OCI-LY7 (cell line): ENCODE data around the gene RRP12.

Experiments
- CTCF ChIP-seq: fragments of 200-600 bp; sonication (generic); conservative IDR thresholded peaks from 2 replicates; pipeline ENCODE4 v1.5.1; 2014; ENCODE audit warnings: mild to moderate bottlenecking, antibody characterized with exemption, low read length, moderate library complexity, mixed read lengths
- EZH2phosphoT487 ChIP-seq: fragments of 200-600 bp; sonication (generic); IDR thresholded peaks from 2 replicates; pipeline ENCODE4 v1.6.1; 2018; ENCODE audit warnings: low read depth, borderline replicate concordance, mild to moderate bottlenecking, mixed run types, antibody characterized with exemption, low read length, moderate library complexity, mixed read lengths

GRCh38 chr10:97416565-97416964 lies 15.4 kb upstream of the RRP12 start:
- TF ChIP-seq CTCF (no peak), EZH2phosphoT487 (no peak)
